Neural cell (in vitro differentiated cells): ENCODE data around the gene DBP.

Experiments
- CTCF ChIP-seq: fragments of 450-650 bp; IDR thresholded peaks from 2 replicates; pipeline ENCODE4 v1.5.1; 2014; ENCODE audit warnings: antibody characterized with exemption, mild to moderate bottlenecking, moderate library complexity; ENCODE audit not compliant: poor library complexity, severe bottlenecking
- EZH2 ChIP-seq: fragments of 200-600, 300-800 bp; shearing (Covaris generic), sonication (generic); IDR thresholded peaks from 2 replicates; pipeline ENCODE4 v1.6.1; 2014; ENCODE audit warnings: antibody characterized with exemption, low read length, borderline replicate concordance, mild to moderate bottlenecking; ENCODE audit not compliant: insufficient read depth, poor library complexity, severe bottlenecking
- POLR2AphosphoS5 ChIP-seq: IDR thresholded peaks from 2 replicates; pipeline ENCODE4 v1.6.1; 2012

GRCh38 chr19:48616491-48617056, 20.6 kb downstream of the DBP start:
- TF ChIP-seq CTCF (no peak), POLR2AphosphoS5 (no peak), EZH2 (no peak)
